ENCODE measurements around the gene TMEM176A.
"Not testable (repeated sequence)": the region's sequence is repeated elsewhere in the genome, so short reads cannot be mapped to it uniquely, and the experiment has no call there.

TMEM176A gene

DNA sequence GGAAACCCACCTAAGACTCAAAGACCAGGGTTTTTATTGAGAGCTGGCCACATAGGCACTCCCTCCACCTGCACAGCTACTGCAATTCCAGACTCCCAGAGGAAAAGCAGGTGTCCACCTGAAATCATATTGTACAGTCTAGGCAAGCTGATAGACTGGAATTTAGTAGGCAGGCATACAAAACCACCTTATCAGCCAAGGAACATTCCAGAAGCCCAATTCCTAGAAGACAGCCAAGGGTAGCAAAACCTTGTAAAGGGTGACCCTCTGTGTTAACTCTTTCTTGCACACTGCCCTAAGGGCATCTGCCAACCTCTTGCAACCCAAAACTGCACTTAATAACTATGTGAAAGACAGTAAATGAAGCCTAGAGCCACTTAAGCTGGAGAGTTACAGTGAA lies 5.3 kb downstream of the TMEM176A start:
- Histone ChIP-seq H3K4me3 (replicated peaks; ENCODE audit: low read depth, low read length) (no peak overlapping the region), H3K27me3 (replicated peaks; ENCODE audit: control insufficient read depth, insufficient read depth, low read length) (peaks cover 2% of the 10 kb centered on the region), H3K36me3 (ENCODE audit: control insufficient read depth, insufficient read depth, low read length) (no peaks in the 10 kb centered on the region)
- TF ChIP-seq, protein P1, sequence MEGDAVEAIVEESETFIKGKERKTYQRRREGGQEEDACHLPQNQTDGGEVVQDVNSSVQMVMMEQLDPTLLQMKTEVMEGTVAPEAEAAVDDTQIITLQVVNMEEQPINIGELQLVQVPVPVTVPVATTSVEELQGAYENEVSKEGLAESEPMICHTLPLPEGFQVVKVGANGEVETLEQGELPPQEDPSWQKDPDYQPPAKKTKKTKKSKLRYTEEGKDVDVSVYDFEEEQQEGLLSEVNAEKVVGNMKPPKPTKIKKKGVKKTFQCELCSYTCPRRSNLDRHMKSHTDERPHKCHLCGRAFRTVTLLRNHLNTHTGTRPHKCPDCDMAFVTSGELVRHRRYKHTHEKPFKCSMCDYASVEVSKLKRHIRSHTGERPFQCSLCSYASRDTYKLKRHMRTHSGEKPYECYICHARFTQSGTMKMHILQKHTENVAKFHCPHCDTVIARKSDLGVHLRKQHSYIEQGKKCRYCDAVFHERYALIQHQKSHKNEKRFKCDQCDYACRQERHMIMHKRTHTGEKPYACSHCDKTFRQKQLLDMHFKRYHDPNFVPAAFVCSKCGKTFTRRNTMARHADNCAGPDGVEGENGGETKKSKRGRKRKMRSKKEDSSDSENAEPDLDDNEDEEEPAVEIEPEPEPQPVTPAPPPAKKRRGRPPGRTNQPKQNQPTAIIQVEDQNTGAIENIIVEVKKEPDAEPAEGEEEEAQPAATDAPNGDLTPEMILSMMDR (IDR thresholded peaks at IDR 0.05; ENCODE audit: insufficient read depth, low read length, poor library complexity, severe bottlenecking) = no peak
- DNase-seq (ENCODE audit: extremely low read depth, insufficient read length) = no peak

DNA sequence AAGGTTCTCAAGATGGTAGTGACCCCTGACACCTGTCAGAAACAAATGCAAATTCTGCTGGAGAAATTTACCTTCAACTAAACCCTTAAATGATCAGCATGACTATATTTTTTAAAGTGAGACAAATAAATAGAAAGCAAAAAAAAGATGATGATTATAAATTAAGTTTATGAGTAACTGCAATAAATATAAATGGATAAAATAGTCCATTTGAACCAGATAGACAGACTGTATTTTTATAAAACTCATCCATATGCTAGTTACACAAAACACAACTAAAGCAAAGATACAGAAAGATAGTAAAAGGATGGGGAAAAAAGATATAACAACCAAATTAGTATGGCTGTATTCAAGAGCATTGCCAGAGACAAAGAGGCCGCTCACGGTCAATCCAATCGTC lies 5.9 kb downstream of the TMEM176A start:
- Histone ChIP-seq H3K36me3 (ENCODE audit: control insufficient read depth, insufficient read depth, low read length) (no peaks in the 10 kb centered on the region), H3K27me3 (replicated peaks; ENCODE audit: control insufficient read depth, insufficient read depth, low read length) (peaks cover 2% of the 10 kb centered on the region), H3K4me3 (replicated peaks; ENCODE audit: low read depth, low read length) (no peak overlapping the region)
- DNase-seq (ENCODE audit: extremely low read depth, insufficient read length) = no peak
- TF ChIP-seq, protein P1 (IDR thresholded peaks at IDR 0.05; ENCODE audit: insufficient read depth, low read length, poor library complexity, severe bottlenecking) = no peak

DNA sequence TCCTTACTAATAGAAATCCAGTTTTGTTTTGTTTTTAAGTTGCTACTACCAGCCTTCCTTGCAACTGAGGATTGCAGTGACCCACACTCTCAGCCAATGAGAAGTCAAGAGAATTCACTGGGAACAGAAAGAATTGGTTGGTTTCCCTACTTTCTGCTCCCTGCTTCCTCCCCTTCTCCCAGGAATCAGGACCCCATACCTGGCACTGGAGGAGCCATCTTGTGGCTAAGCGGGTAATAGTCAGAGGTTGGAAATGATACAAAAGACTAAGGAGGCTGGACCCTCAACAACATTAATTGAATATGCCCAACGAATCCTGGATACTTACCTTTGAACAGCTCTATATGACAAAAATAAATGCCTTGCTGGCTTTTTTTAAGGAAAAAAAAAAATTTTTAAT lies 6.3 kb downstream of the TMEM176A start:
- TF ChIP-seq, protein P1 (IDR thresholded peaks at IDR 0.05; ENCODE audit: insufficient read depth, low read length, poor library complexity, severe bottlenecking) = no peak
- no peak for DNase-seq (ENCODE audit: extremely low read depth, insufficient read length)

DNA sequence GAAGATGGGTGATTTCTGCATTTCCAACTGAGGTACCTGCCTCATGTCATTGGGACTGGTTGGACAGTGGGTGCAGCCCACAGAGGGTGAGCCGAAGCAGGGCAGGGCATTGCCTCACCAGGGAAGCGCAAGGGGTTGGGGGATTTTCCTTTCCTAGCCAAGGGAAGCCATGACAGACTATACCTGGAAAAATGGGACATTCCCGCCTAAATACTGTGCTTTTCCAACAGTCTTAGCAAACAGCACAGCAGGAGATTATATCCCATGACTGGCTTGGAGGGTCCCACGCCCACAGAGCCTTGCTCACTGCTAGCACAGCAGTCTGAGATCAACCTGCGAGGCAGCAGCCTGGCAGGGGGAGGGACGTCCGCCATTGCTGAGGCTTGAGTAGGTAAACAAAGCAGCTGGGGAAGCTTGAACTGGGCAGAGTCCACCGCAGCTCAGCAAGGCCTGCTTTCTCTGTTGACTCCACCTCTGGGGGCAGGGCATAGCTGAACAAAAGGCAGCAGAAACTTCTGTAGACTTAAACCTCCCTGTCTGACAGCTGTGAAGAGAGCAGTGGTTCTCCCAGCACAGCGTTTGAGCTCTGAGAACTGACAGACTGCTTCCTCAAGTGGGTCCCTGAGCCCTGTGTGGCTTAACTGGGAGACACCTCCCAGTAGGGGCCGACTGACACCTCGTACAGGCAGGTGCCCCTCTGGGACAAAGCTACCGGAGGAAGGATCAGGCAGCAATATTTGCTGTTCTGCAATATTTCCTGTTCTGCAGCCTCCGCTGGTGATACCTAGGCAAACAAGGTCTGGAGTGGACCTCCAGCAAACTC lies 7.3 kb downstream of the TMEM176A start:
- not testable (repeated sequence) for H3K4me3 ChIP-seq (replicated peaks; ENCODE audit: low read depth, low read length); DNase-seq (ENCODE audit: extremely low read depth, insufficient read length); H3K36me3 ChIP-seq (ENCODE audit: control insufficient read depth, insufficient read depth, low read length); H3K27me3 ChIP-seq (replicated peaks; ENCODE audit: control insufficient read depth, insufficient read depth, low read length)

More for the DNA sequence above, 6.3 kb downstream of the TMEM176A start:
- no peaks in the 10 kb centered on the region for H3K36me3 ChIP-seq (ENCODE audit: control insufficient read depth, insufficient read depth, low read length)
- no peak overlapping the region for H3K4me3 ChIP-seq (replicated peaks; ENCODE audit: low read depth, low read length)
- H3K27me3 ChIP-seq (replicated peaks; ENCODE audit: control insufficient read depth, insufficient read depth, low read length) = peaks cover 2% of the 10 kb centered on the region

DNA sequence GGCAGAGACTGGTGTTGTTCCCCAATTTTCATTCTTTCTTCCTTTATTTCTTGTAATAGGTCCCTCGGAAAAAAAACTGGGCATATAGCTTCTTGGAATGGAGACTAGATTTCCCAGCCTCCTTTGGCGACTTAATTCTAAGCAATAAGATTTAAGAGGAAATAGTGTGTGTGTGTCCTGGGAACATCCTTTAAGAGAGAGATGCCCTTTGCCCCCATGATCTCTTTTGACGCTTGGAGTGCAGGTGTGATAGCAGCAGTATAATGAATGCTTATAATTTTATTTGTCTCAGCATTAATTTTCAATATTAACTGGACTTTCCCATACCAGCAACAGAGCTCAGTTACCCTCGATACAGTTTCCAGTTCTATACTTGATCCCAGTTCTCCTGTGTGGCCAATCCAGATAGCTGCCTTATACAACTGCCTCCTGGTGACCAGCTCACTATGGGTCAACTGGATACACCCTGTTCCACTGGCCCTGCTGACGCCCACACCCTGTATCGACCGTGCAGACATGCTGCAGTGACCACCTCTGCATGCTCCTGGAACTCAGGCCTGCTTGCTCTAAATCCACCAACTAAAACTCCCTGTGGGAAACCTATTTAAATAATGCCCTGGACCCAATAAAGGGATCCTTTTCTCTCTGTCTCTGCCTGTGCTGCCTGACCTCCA lies 13.9 kb downstream of the TMEM176A start:
- H3K36me3 ChIP-seq (ENCODE audit: control insufficient read depth, insufficient read depth, low read length) = no peaks in the 10 kb centered on the region
- DNase-seq (ENCODE audit: extremely low read depth, insufficient read length) = no peak
- H3K4me3 ChIP-seq (replicated peaks; ENCODE audit: low read depth, low read length) = no peak overlapping the region
- H3K27me3 ChIP-seq (replicated peaks; ENCODE audit: control insufficient read depth, insufficient read depth, low read length) = no peaks in the 10 kb centered on the region
- TF ChIP-seq, protein P1 (IDR thresholded peaks at IDR 0.05; ENCODE audit: insufficient read depth, low read length, poor library complexity, severe bottlenecking) = no peak

DNA sequence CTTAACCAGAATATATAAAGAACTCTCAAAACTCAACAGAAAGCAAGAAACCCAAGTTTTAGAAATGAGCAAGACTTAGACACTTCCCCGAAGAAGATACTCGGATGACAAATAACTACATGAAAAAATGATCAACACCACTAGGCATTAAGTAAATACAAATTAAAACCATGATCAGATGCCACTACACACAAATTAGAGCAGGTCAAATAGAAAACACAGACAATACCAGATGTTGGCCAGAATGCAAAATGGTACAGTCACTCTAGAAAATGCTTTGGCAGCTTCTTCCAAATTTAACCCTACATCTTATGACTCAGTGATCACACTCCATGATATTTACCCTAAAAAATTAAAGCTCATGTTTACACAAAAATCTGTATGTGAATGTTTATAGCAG lies 18.4 kb downstream of the TMEM176A start:
- no peaks in the 10 kb centered on the region for H3K27me3 ChIP-seq (replicated peaks; ENCODE audit: control insufficient read depth, insufficient read depth, low read length)
- no peak for DNase-seq (ENCODE audit: extremely low read depth, insufficient read length)
- no peaks in the 10 kb centered on the region for H3K36me3 ChIP-seq (ENCODE audit: control insufficient read depth, insufficient read depth, low read length)
- TF ChIP-seq, protein P1 (IDR thresholded peaks at IDR 0.05; ENCODE audit: insufficient read depth, low read length, poor library complexity, severe bottlenecking) = no peak
- no peak overlapping the region for H3K4me3 ChIP-seq (replicated peaks; ENCODE audit: low read depth, low read length)
